Measurements from ENCODE around the gene NLN. TPM values are rescaled to one million over a fixed set of nuclear protein-coding genes. Genes with fewer than 3 reads are reported as not detected.
"Not testable (repeated sequence)": the region's sequence is repeated elsewhere in the genome, so short reads cannot be mapped to it uniquely, and the experiment has no call there.

The NLN gene
- total RNA-seq, 2 experiments from 2014 or later = 47.7 to 48.5 TPM

DNA sequence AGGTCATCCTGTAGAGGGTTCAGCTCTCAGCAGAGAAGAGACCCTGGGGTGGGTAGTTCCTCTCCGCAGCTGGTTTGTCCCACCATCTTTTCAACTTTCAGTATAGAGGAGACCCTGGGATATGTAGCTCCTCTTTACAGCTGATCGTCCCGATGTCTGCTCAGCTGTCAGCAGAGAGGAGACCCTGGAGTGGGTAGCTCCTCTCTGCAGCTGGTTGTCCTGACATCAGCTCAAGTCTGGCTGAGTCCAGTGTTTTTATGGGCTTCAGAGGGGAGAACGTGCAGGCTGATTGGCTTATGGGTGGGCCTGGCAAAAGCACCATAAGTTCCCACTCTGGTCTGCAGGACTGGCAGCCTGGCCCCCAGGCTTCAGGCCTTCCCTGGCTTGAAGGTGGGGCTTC lies 80.8 kb downstream of the NLN start:
- no peak overlapping the region for H3K4me3 Mint-ChIP-seq
- peaks cover 8% of the 10 kb centered on the region for H3K9me3 Mint-ChIP-seq
- no peak for DNase-seq

GRCh38 chr5:65803699-65804391 lies 81.8 kb downstream of the NLN start:
- Mint-ChIP-seq H3K36me3 (peaks cover 74% of the 10 kb centered on the region), H3K27me3 (no peaks in the 10 kb centered on the region), H3K4me3 (peak overlapping the region; percentile 18), H3K27ac (peak overlapping the region; percentile 91), H3K4me1 (peaks cover 24% of the 10 kb centered on the region), H3K9me3 (peaks cover 8% of the 10 kb centered on the region)
- DNase-seq = peak; percentile 26

More for the DNA sequence above, 80.8 kb downstream of the NLN start:
- Mint-ChIP-seq H3K36me3 (peaks cover 73% of the 10 kb centered on the region), H3K27me3 (no peaks in the 10 kb centered on the region), H3K4me1 (peaks cover 24% of the 10 kb centered on the region), H3K27ac (no peak overlapping the region)

GRCh38 chr5:65805089-65805488 lies 83.1 kb downstream of the NLN start:
- H3K27ac Mint-ChIP-seq = peak overlapping the region; percentile 91

DNA sequence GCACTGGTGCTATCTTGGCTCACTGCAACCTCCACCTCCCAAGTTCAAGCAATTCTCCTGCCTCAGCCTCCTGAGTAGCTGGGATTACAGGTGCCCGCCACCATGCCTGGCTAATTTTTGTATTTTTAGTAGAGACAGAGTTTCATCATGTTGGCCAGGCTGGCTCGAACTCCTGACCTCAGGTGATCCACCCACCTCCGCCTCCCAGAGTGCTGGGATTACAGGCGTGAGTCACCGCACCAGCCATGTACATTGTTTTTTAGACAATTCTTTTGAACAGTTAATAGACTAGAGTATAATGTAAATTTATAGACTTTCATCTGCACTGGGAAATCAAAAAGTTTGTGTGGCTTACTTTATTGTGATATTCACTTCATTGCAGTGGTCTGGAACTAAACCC lies 85.5 kb downstream of the NLN start:
- not testable (repeated sequence) for H3K27ac Mint-ChIP-seq, DNase-seq, H3K27me3 Mint-ChIP-seq, H3K9me3 Mint-ChIP-seq, H3K4me3 Mint-ChIP-seq
- Mint-ChIP-seq H3K4me1 (peaks cover 22% of the 10 kb centered on the region), H3K36me3 (peaks cover 71% of the 10 kb centered on the region)

More at GRCh38 chr5:65805089-65805488, 83.1 kb downstream of the NLN start:
- no peak overlapping the region for H3K4me3 Mint-ChIP-seq
- peaks cover 8% of the 10 kb centered on the region for H3K9me3 Mint-ChIP-seq
- no peak for DNase-seq
- H3K36me3 Mint-ChIP-seq = peaks cover 74% of the 10 kb centered on the region
- H3K27me3 Mint-ChIP-seq = no peaks in the 10 kb centered on the region
- peaks cover 24% of the 10 kb centered on the region for H3K4me1 Mint-ChIP-seq

DNA sequence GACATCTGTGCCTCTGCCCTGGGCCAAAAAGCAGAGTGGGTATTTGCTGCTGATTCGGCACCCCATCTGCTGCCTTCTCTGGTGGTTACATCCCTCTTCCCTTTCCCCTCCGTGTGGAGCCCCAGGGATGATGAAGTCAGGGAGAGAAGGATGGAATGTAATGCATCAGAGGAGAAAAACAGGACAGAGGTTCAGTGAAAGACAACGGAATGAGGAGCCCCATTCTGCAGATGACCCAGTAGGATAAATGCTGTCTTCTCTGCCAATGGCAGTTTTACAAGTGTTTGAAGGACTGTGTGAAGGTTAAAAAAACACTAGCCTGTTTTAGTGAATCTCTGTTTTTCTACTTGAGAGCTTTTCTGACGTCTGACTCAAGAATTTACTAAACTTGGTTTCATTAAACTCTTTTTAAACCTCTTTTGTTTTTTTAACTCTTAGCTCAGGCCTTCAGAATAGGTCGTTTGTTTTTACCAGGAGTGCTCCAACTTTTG lies 86.3 kb downstream of the NLN start:
- Mint-ChIP-seq H3K27me3 (no peaks in the 10 kb centered on the region), H3K4me3 (no peak overlapping the region), H3K36me3 (peaks cover 71% of the 10 kb centered on the region), H3K27ac (no peak overlapping the region), H3K4me1 (peaks cover 28% of the 10 kb centered on the region), H3K9me3 (peaks cover 3% of the 10 kb centered on the region)
- no peak for DNase-seq

DNA sequence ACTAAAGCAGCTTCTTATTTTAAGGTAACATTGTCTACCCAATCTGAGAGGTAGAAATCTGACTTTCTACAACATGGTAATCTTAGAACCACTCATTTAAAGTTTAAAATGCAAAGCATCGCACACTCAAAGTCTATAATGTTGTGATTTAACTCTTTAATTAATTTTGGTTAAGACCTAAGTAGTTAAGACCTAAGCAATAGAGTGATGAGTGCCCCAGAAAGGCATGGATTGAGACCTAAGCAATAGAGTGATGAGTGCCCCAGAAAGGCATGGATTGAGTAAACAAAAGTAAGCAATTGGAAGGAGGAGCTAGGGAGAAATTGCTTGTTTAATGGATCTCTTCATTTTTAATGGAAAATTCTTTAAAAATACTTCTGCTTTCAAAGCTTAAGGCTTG lies 86.8 kb downstream of the NLN start:
- no peak overlapping the region for H3K4me3 Mint-ChIP-seq
- no peak for DNase-seq
- no peaks in the 10 kb centered on the region for H3K27me3 Mint-ChIP-seq
- H3K36me3 Mint-ChIP-seq = peaks cover 70% of the 10 kb centered on the region
- peaks cover 25% of the 10 kb centered on the region for H3K4me1 Mint-ChIP-seq
- H3K27ac Mint-ChIP-seq = no peak overlapping the region
- peaks cover 3% of the 10 kb centered on the region for H3K9me3 Mint-ChIP-seq

DNA sequence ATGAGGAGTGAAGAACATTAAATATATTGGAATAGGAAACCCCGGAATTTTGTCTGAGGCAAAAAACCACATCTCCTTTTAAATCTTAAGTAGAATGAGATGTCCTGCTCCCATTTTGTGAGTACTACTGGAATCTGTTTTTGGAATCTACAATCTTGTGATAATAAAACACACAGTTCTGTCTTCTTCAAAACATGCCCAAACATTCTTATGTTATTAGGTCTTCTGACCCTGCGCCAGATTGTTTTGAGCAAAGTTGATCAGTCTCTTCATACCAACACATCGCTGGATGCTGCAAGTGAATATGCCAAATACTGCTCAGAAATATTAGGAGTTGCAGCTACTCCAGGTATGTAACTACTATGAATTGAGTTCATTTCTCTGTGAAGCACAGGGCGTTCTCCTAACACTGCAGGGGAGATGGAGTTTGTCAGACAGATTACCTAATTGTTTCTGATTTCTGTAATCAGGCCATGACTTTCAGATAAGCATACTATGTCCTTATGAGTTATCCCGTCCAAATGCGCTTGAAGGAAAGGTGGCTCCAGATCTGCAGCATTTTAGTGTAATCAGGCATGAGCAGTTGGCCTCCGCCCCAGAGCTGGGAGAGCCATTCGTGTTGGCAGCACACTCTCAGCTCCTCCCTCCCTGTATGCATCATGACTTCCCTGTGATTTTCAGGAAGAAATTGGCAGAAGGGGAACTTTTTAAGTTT lies 88.0 kb downstream of the NLN start:
- no peak for DNase-seq
- Mint-ChIP-seq H3K4me1 (peaks cover 14% of the 10 kb centered on the region), H3K4me3 (no peak overlapping the region), H3K36me3 (peaks cover 69% of the 10 kb centered on the region), H3K27ac (no peak overlapping the region), H3K27me3 (no peaks in the 10 kb centered on the region), H3K9me3 (peaks cover 1% of the 10 kb centered on the region)

DNA sequence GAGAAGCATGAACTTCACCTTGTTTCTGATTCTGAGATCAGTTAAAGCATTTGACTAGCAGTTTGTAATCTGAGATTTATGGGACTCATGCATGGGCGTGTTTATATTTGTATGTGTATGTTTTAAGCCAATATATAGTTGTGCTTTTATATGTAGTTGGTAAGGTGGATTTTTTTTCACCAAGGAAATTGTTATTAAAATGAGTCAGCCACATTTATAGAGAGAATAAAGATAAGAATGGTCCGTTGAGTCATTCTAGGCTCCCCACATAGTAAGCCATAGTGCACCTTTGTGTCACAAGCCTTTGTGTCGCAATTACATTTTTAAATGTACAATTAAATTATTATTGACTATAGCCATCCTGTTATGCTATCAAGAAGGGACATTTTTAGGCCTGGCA lies 89.0 kb downstream of the NLN start:
- Mint-ChIP-seq H3K4me1 (peaks cover 9% of the 10 kb centered on the region), H3K36me3 (peaks cover 68% of the 10 kb centered on the region), H3K27me3 (no peaks in the 10 kb centered on the region), H3K4me3 (no peak overlapping the region), H3K9me3 (no peaks in the 10 kb centered on the region), H3K27ac (no peak overlapping the region)
- DNase-seq = no peak

- H3K36me3 Mint-ChIP-seq = peaks cover 63% of the 10 kb centered on the region
- H3K27ac Mint-ChIP-seq = no peak overlapping the region
- H3K4me1 Mint-ChIP-seq = peaks cover 9% of the 10 kb centered on the region
- no peak overlapping the region for H3K4me3 Mint-ChIP-seq
- no peaks in the 10 kb centered on the region for H3K27me3 Mint-ChIP-seq
- no peaks in the 10 kb centered on the region for H3K9me3 Mint-ChIP-seq
- no peak for DNase-seq
Observed at GRCh38 chr5:65811885-65812284, 89.9 kb downstream of the NLN start.

GRCh38 chr5:65812648-65813047 lies 90.6 kb downstream of the NLN start:
- no peak overlapping the region for H3K27ac Mint-ChIP-seq
- DNase-seq = no peak
- H3K4me3 Mint-ChIP-seq = no peak overlapping the region
- H3K36me3 Mint-ChIP-seq = peaks cover 60% of the 10 kb centered on the region
- H3K27me3 Mint-ChIP-seq = no peaks in the 10 kb centered on the region
- H3K9me3 Mint-ChIP-seq = no peaks in the 10 kb centered on the region
- peaks cover 9% of the 10 kb centered on the region for H3K4me1 Mint-ChIP-seq

- H3K27me3 Mint-ChIP-seq = no peaks in the 10 kb centered on the region
- peaks cover 61% of the 10 kb centered on the region for H3K36me3 Mint-ChIP-seq
- H3K9me3 Mint-ChIP-seq = no peaks in the 10 kb centered on the region
- DNase-seq = no peak
- no peak overlapping the region for H3K27ac Mint-ChIP-seq
- peaks cover 9% of the 10 kb centered on the region for H3K4me1 Mint-ChIP-seq
- no peak overlapping the region for H3K4me3 Mint-ChIP-seq
Observed at GRCh38 chr5:65813174-65813573, 91.2 kb downstream of the NLN start.

DNA sequence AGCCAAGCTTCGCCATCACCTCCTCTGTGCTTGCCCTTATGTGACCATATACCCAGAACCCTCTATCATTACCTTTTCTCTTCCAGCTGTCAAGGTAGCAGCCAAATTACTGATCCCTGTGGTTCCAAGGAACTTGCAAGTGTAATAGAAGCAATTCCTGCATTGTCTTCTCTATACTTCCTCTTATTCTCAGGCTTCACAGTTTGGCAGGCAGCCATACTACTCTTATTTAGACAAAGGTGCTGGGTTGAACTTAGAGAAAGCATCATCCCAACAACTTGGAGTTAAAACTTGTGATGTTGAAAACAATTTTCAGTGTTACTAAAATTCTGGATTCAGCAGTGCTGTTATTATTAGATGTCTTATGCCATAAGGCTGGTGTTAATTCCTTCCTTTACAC lies 93.2 kb downstream of the NLN start:
- Mint-ChIP-seq H3K27me3 (no peaks in the 10 kb centered on the region), H3K4me1 (peaks cover 23% of the 10 kb centered on the region), H3K4me3 (no peak overlapping the region)

GRCh38 chr5:65816729-65817128 lies 94.7 kb downstream of the NLN start:
- Mint-ChIP-seq H3K27me3 (no peaks in the 10 kb centered on the region), H3K27ac (no peak overlapping the region), H3K36me3 (peaks cover 55% of the 10 kb centered on the region), H3K9me3 (no peaks in the 10 kb centered on the region), H3K4me3 (no peak overlapping the region), H3K4me1 (peaks cover 23% of the 10 kb centered on the region)
- no peak for DNase-seq

More for the DNA sequence above, 93.2 kb downstream of the NLN start:
- H3K36me3 Mint-ChIP-seq = peaks cover 56% of the 10 kb centered on the region
- H3K27ac Mint-ChIP-seq = no peak overlapping the region
- H3K9me3 Mint-ChIP-seq = no peaks in the 10 kb centered on the region
- DNase-seq = no peak

DNA sequence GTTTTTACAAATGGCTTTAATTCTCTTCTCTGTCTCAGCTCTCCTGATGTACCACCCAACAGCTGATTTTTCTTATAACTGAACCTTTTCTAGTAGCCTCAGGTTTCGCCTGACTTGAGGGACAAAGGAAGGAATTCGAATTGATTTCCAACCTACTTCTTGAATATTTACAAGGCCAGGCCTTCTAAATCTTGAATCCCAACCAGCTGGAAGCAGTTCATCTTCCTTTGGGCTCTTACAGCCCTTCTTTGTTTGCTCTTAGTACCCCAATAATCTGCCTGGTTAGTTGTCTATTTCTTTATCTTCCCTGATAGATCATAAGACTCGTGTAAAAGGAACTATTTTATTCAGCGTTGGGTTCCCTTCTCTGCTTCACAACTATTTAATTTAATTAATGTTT lies 95.9 kb downstream of the NLN start:
- Mint-ChIP-seq H3K4me3 (no peak overlapping the region), H3K36me3 (peaks cover 51% of the 10 kb centered on the region), H3K9me3 (no peaks in the 10 kb centered on the region), H3K27ac (no peak overlapping the region), H3K4me1 (peaks cover 18% of the 10 kb centered on the region), H3K27me3 (no peaks in the 10 kb centered on the region)
- DNase-seq = no peak

DNA sequence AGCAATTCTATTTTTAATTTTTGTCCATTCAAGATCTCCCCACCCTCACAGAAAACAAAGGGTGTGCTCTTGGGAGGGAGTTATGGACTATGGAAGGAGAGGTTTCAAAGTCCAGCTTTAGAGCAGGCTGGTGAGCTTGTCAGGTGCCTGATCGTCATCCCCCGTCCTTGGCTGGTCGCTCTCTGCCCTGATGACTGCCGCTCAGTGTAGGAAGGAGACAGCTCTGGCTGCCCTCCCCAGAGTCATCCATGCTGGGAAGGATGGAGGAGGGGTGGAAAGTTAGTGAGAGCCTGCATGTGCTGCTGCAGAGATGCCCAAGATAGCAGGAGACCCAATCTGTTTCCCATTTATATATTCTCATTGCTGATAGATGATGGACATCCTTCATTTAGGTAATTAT lies 96.6 kb downstream of the NLN start:
- DNase-seq = no peak
- H3K27me3 Mint-ChIP-seq = no peaks in the 10 kb centered on the region
- no peak overlapping the region for H3K27ac Mint-ChIP-seq
- peaks cover 50% of the 10 kb centered on the region for H3K36me3 Mint-ChIP-seq
- H3K4me3 Mint-ChIP-seq = no peak overlapping the region
- H3K4me1 Mint-ChIP-seq = peaks cover 16% of the 10 kb centered on the region
- H3K9me3 Mint-ChIP-seq = no peaks in the 10 kb centered on the region

Measured in activated naive CD8-positive, alpha-beta T cell treated with anti-CD3 and anti-CD28 coated beads for 36 hours (primary cell).